Aorta (tissue), 5 donors: ENCODE measurements around the gene SRSF4. TPM values are rescaled to one million over a fixed set of nuclear protein-coding genes. Genes with fewer than 3 reads are reported as not detected.

Source experiments
- ATAC-seq: fragments of 200-7000 bp; cut with Tn5 transposase; one replicate; pipeline ENCODE4 v1.9.1; 2022; ENCODE audit warnings: moderate library complexity; ENCODE audit not compliant: low FRiP score
- DNase-seq, 2 donors: peaks; one replicate each; pipeline ENCODE4 v3.0.0-alpha.2; 2020
- H3K27ac ChIP-seq, 2 donors: one replicate each; pipeline ENCODE4 v1.5.1; 2013; ENCODE audit warnings: low read length in 2 of 2, mild to moderate bottlenecking in 2 of 2, moderate library complexity in 2 of 2, control low read depth in 1 of 2, inconsistent platforms in 1 of 2, low read depth in 1 of 2
- H3K27me3 ChIP-seq, 2 donors: one replicate each; pipeline ENCODE4 v1.6.1; 2013; ENCODE audit warnings: control low read depth in 1 of 2, low read length in 1 of 2, mild to moderate bottlenecking in 1 of 2, moderate library complexity in 1 of 2; ENCODE audit not compliant: insufficient read depth in 2 of 2, control insufficient read depth in 1 of 2
- H3K36me3 ChIP-seq, 2 donors: one replicate each; pipeline ENCODE4 v1.6.1; 2013; ENCODE audit warnings: control low read depth in 1 of 2, low read length in 1 of 2, mild to moderate bottlenecking in 1 of 2; ENCODE audit not compliant: insufficient read depth in 2 of 2, control insufficient read depth in 1 of 2
- H3K4me1 ChIP-seq, 2 donors: one replicate each; pipeline ENCODE4 v1.6.1; 2013; ENCODE audit warnings: low read length in 2 of 2, control low read depth in 1 of 2, mild to moderate bottlenecking in 1 of 2, moderate library complexity in 1 of 2; ENCODE audit not compliant: insufficient read depth in 2 of 2, control insufficient read depth in 1 of 2
- H3K4me3 ChIP-seq, 2 donors: one replicate each; pipeline ENCODE4 v1.5.1; 2013; ENCODE audit warnings: low read length in 2 of 2, control low read depth in 1 of 2, mild to moderate bottlenecking in 1 of 2
- H3K9me3 ChIP-seq: one replicate; pipeline ENCODE4 v1.6.1; 2013; ENCODE audit warnings: mild to moderate bottlenecking, low read length; ENCODE audit not compliant: control insufficient read depth
- WGBS, 2 donors: extraction: QIAGEN DNeasy Blood & Tissue Kit; methylation state at CpG; one replicate each; pipeline ENCODE4 v1.1.7; 2013; 5-methylcytosine and 5-hydroxymethylcytosine counted together
- intact Hi-C, 2 donors: fragments of 100-400 bp; cut with DNase I; formaldehyde crosslinking; loops; one replicate each; pipeline versions ENCODE4 v1.14.2 to v1.15.0; 2022
- polyA plus RNA-seq, 2 donors: library from polyadenylated mRNA; stranded (reverse); fragments of 200-250 nt; gene quantifications; one replicate each; pipeline ENCODE4 v1.2.3, GENCODE V29; 2013
- total RNA-seq, 2 donors: library from RNA; stranded (reverse); fragmentation: NEBNext Ultra II Directional; extraction: Animal tissue kit (Norgen Biotek cat#: 25700); gene quantifications; one replicate each; pipeline ENCODE4 v1.2.1, GENCODE V29; 2021
- donor health status: healthy with polysubstance abuse.
- donor health status: Bipolar disorder and iron deficiency.
- donor health status: DM: no; HTN: no; CAD: no.
- donor health status: DM: no; HTN: no; CAD: no.
- donor health status: DM: yes; HTN: yes; CAD: no.

Gene SRSF4
- total and polyA plus RNA-seq, 4 donors = 57.6 to 85.6 (median 80.5) TPM

DNA sequence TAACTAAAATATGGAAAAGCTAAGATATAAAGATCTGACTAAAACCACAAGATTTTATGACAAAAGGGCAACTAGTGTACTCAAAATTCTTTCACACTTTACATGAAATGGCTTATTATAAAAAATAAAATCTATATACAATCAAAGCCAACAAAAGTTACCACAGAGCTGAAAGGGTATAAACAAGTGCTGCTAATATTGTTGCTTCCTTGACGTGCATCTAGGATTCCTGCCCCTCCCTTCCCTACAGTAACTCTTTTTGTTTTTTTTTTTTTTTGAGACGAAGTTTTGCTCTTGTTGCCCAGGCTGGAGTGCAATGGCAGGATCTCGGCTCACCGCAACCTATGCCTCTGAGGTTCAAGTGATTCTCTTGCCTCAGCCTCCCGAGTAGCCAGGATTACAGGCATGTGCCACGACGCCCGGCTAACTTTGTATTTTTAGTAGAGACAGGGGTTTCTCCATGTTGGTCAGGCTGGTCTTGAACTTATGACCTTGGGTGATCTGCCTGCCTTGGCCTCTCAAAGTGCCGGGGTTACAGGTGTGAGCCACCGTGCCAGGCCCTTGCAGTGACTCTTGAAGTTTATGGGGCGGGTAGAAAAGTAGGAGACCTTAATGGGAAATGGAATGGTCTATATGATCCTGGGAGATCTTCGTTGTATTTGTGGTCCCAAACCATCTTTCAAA is 4.5 kb downstream of the SRSF4 start:
- no peak overlapping the region for H3K4me3 ChIP-seq
- peak in 1 of 2 donors; percentile 32 for DNase-seq
- intact Hi-C loops = no loop called here
- no peaks in the 10 kb centered on the region for H3K36me3 ChIP-seq
- no peak overlapping the region for H3K27ac ChIP-seq
- peaks cover 2 to 4% of the 10 kb centered on the region in 2 donors for H3K4me1 ChIP-seq
- H3K9me3 ChIP-seq = no peaks in the 10 kb centered on the region
- H3K27me3 ChIP-seq = no peaks in the 10 kb centered on the region
- WGBS, 2 donors = 66 to 68% methylated on average over 12 of the region's 12 CpGs
- no peak for ATAC-seq

DNA sequence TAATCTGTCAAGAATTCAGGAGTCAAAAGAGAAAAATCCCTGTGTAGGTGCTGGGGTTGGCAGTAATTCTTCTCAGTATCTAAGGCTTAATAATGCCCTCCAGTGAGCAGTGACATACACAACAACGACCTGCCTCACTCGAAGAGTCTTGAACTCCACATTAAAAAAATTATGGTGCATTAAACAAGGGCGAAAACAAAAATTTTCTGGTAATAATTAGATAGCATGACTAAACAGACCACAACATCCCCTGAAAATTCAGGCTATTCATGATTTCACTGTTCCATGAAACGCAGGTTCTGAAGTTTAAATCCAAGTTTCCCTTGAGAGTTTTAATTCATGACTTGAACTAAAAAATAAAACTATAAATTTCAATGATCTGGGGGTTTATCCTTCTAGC is 5.1 kb downstream of the SRSF4 start:
- intact Hi-C loops = no loop called here
- Histone ChIP-seq H3K27ac (no peak overlapping the region), H3K4me1 (peaks cover 2 to 4% of the 10 kb centered on the region in 2 donors), H3K27me3 (no peaks in the 10 kb centered on the region), H3K9me3 (no peaks in the 10 kb centered on the region), H3K4me3 (no peak overlapping the region), H3K36me3 (no peaks in the 10 kb centered on the region)
- ATAC-seq = no peak
- WGBS, 2 donors = 26 to 29% methylated on average over 4 of the region's 4 CpGs
- DNase-seq = no peak

DNA sequence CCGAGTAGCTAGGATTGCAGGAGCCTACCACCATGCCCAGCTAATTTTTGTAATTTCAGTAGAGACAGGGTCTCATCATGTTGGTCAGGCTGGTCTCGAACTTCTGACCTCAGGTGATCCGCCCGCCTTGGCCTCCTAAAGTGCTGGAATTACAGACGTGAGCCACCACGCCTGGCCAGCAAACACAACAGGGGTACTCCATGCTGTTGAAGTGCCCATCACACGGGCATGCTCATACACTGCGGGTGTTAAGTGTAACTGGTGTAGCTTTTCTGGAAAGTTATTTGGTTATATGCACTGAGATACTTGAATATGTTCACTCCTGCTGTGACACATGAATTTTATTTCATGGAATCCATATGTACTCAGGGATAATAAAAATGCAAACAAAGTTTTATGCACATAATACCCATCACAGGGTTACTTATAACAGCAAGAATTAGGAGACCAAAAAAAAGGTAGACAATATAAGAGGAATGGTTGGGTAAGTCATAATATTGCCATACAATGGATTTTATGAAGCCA is 9.2 kb downstream of the SRSF4 start:
- H3K36me3 ChIP-seq = no peaks in the 10 kb centered on the region
- no peak overlapping the region for H3K27ac ChIP-seq
- no peaks in the 10 kb centered on the region for H3K27me3 ChIP-seq
- intact Hi-C loops = no loop called here
- no peaks in the 10 kb centered on the region for H3K9me3 ChIP-seq
- H3K4me3 ChIP-seq = no peak overlapping the region
- peaks cover 3% of the 10 kb centered on the region in 2 donors for H3K4me1 ChIP-seq
- ATAC-seq (no peak), DNase-seq (peak in 1 of 2 donors; percentile 30)
- 86 to 90% methylated on average over 8 of the region's 8 CpGs for whole genome bisulfite sequencing, 2 donors

DNA sequence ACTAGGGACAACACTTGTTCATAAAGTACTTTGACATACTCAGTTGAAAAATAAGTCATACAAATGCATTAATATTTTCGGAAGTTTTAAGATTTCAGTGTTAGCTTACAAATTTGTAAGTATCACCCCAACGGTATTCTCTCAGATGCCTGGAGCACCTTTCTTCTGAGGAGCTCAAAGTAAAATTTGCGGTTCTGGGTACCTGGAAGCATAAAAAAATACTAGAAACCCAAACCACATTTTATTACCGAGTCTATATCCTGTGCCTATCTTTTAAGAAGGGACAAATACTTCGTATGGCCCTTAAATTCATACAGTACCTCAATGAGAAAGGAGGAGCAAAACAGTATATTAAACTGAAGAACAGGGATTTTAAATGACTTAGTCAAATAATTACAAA is 10.2 kb downstream of the SRSF4 start:
- intact Hi-C loops = no loop called here
- Histone ChIP-seq H3K36me3 (peaks cover 0 to 1% of the 10 kb centered on the region in 2 donors), H3K4me1 (peaks cover 3% of the 10 kb centered on the region in 2 donors), H3K27me3 (no peaks in the 10 kb centered on the region), H3K27ac (no peak overlapping the region), H3K9me3 (no peaks in the 10 kb centered on the region), H3K4me3 (no peak overlapping the region)
- ATAC-seq = no peak
- DNase-seq = no peak
- 77 to 80% methylated on average over 5 of the region's 5 CpGs for WGBS, 2 donors

DNA sequence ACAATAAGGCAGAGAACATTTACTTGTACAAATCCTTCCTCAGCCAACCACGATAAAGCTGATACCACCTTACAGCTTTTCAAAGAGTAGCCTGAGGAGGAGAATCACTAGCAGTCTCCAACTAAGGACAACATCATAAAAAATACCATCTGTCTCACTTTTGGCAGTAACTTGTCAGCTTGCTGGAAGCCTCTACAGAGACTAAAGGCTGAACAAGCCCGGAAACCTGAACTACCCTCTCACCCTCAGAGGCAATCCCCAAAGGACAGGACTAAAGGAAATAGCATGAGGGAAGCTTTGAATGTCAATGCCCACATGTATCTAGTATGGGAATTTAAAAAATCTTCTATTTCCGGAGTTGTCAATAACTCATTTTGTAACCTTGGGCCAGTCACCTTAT is 10.6 kb downstream of the SRSF4 start:
- H3K27ac ChIP-seq = no peak overlapping the region
- peaks cover 3% of the 10 kb centered on the region in 2 donors for H3K4me1 ChIP-seq
- intact Hi-C loops = no loop called here
- 17 to 21% methylated on average over 3 of the region's 3 CpGs for WGBS, 2 donors
- H3K36me3 ChIP-seq = peaks cover 0 to 5% of the 10 kb centered on the region in 2 donors
- ATAC-seq = no peak
- H3K4me3 ChIP-seq = no peak overlapping the region
- no peaks in the 10 kb centered on the region for H3K27me3 ChIP-seq
- no peaks in the 10 kb centered on the region for H3K9me3 ChIP-seq
- no peak for DNase-seq

DNA sequence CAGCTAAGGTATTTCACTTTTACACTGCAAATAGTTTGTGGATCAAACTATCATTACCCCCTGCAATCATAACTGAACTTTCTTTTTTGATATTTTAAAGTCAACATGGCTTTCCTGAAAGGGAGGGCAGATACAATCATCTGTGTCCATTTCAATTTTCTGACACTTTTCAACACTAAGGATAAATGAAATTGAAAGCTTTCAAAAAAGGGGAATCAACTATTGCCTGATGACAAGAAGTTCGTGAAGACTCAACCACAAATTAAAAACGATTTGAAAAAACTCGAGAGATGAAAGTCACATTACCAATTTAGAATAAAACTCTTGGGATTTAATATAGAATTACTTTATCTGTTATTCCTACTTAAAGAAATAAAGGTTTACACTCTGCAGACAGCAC is 11.7 kb downstream of the SRSF4 start:
- intact Hi-C loops = no loop called here
- no peak for ATAC-seq

DNA sequence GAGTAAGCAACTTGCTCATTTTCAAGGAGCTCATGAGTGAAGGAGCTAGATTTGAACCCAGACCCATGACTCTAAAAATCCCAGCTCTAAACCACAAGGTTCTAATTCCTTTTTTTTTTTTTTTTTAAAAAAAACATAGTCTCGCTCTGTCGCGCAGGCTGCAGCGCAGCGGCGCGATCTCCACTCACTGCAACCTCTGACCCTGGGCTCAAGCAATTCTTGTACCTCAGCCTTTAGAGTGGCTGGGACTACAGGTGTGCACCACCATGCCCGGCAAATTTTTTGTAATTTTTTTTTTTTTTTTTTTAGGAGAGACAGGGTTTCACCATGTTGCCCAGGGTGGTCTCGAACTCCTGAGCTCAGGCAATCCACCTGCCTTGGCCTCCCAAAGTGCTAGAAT is 13.8 kb downstream of the SRSF4 start:
- intact Hi-C loops = no loop called here
- Histone ChIP-seq H3K27ac (no peak overlapping the region), H3K27me3 (no peaks in the 10 kb centered on the region), H3K4me3 (no peak overlapping the region), H3K9me3 (no peaks in the 10 kb centered on the region), H3K4me1 (peaks cover 3% of the 10 kb centered on the region in 2 donors), H3K36me3 (peaks cover 4 to 6% of the 10 kb centered on the region in 2 donors)
- ATAC-seq (no peak), DNase-seq (no peak)
- 98 to 99% methylated on average over 9 of the region's 9 CpGs for WGBS, 2 donors

More for the DNA sequence above, 11.7 kb downstream of the SRSF4 start:
- peaks cover 4 to 6% of the 10 kb centered on the region in 2 donors for H3K36me3 ChIP-seq
- H3K9me3 ChIP-seq = no peaks in the 10 kb centered on the region
- H3K4me1 ChIP-seq = peaks cover 3% of the 10 kb centered on the region in 2 donors
- H3K27ac ChIP-seq = no peak overlapping the region
- DNase-seq = no peak
- H3K27me3 ChIP-seq = no peaks in the 10 kb centered on the region
- WGBS, 2 donors = 72 to 80% methylated on average over 3 of the region's 3 CpGs
- H3K4me3 ChIP-seq = no peak overlapping the region

DNA sequence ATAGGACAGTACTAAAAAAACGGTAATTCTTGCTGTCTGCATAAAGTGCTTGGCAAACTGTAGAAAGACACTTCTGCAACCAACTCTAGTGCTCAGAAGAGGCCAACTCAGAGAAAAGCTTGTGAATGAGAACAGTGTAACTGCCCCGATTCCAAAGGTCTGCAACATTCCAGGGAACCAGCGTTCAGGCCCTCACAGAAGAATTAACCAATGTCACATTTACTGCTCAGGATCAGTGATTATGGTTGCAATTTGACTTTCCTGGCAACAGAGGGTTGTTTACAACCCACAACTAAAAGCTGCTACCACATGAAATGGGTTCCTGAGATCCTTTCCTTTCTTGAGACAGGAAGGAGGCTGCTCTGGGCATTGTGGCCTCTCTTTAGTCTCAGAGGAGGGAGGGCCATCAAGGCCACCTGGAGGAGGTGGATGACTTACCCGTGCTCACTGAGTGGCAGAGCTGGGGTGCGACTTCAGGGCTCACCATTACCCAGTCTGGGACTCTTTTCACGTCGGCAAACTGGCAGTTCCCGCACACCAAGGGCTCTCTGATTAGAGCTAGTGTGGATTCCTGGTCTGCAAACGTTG is 15.3 kb downstream of the SRSF4 start:
- 64 to 68% methylated on average over 9 of the region's 9 CpGs for WGBS, 2 donors
- no peaks in the 10 kb centered on the region for H3K9me3 ChIP-seq
- no peak overlapping the region for H3K27ac ChIP-seq
- DNase-seq (no peak), ATAC-seq (no peak)
- peaks cover 2% of the 10 kb centered on the region in 2 donors for H3K4me1 ChIP-seq
- no peak overlapping the region for H3K4me3 ChIP-seq
- no peaks in the 10 kb centered on the region for H3K27me3 ChIP-seq
- intact Hi-C loops = no loop called here
- H3K36me3 ChIP-seq = peaks cover 4 to 6% of the 10 kb centered on the region in 2 donors

DNA sequence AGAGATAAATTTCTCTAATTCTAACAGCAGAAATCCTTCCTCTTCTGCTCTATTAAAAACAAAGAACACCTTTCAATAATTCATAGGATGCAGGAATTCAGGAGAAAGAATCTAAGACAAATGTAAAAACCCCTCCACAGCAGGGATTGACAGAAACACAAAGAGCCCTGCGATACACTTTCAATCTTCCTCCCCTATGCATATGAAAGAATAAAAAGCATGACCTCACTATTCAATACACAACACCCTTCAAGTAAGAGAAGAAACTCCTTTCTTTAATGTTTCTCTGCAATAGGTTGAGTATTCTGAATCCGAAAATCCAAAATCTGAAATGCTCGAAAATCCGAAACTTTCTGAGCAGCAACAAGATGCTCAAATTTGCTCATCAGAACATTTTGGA is 17.1 kb downstream of the SRSF4 start:
- no peaks in the 10 kb centered on the region for H3K9me3 ChIP-seq
- no peaks in the 10 kb centered on the region for H3K4me1 ChIP-seq
- intact Hi-C loops = no loop called here
- peaks cover 4 to 6% of the 10 kb centered on the region in 2 donors for H3K36me3 ChIP-seq
- DNase-seq (no peak), ATAC-seq (no peak)
- no peaks in the 10 kb centered on the region for H3K27me3 ChIP-seq
- no peak overlapping the region for H3K27ac ChIP-seq
- H3K4me3 ChIP-seq = no peak overlapping the region
- 82 to 84% methylated on average over 4 of the region's 4 CpGs for WGBS, 2 donors
